ENCODE measurements around the gene SLC2A6.
"Not testable (repeated sequence)": the region's sequence is repeated elsewhere in the genome, so short reads cannot be mapped to it uniquely, and the experiment has no call there.

SLC2A6 gene

DNA sequence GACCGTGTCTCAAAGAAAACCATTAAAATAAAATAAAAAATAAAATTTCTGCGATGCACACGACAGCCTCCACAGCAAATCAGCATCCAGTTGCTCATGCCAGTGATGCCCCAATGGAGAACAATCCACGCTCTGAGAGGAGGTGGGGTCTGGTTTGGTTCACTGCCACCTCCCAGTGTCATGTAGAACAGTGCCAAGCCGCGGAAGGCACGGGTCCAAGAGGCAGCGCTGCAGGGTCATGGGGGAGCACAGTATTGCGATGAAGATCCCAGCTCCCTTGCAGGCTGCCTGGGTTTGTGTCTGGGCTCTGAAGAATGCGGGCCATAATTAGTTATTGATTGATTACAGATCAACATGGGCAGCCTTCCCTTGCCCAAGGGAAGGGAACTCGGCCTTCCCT is 25.2 kb downstream of the SLC2A6 start:
- no peak for TF ChIP-seq MYC (IDR thresholded peaks at IDR 0.05; ENCODE audit: low read depth, low read length)
- TF ChIP-seq, protein P1, sequence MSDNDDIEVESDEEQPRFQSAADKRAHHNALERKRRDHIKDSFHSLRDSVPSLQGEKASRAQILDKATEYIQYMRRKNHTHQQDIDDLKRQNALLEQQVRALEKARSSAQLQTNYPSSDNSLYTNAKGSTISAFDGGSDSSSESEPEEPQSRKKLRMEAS (IDR thresholded peaks at IDR 0.05; ENCODE audit: low read depth, low read length) = no peak
- TF ChIP-seq, protein P2, sequence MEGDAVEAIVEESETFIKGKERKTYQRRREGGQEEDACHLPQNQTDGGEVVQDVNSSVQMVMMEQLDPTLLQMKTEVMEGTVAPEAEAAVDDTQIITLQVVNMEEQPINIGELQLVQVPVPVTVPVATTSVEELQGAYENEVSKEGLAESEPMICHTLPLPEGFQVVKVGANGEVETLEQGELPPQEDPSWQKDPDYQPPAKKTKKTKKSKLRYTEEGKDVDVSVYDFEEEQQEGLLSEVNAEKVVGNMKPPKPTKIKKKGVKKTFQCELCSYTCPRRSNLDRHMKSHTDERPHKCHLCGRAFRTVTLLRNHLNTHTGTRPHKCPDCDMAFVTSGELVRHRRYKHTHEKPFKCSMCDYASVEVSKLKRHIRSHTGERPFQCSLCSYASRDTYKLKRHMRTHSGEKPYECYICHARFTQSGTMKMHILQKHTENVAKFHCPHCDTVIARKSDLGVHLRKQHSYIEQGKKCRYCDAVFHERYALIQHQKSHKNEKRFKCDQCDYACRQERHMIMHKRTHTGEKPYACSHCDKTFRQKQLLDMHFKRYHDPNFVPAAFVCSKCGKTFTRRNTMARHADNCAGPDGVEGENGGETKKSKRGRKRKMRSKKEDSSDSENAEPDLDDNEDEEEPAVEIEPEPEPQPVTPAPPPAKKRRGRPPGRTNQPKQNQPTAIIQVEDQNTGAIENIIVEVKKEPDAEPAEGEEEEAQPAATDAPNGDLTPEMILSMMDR (IDR thresholded peaks at IDR 0.05; ENCODE audit: low read depth, low read length) = no peak
- TF ChIP-seq POLR2A (IDR thresholded peaks at IDR 0.05; ENCODE audit: extremely low read depth, insufficient read length) = no peak
- no peak for DNase-seq (ENCODE audit: low read depth)
- no peak overlapping the region for H3K4me3 ChIP-seq (ENCODE audit: low read depth, low read length)

GRCh38 chr9:133452562-133452961 is 26.3 kb downstream of the SLC2A6 start:
- TF ChIP-seq, protein P2 (IDR thresholded peaks at IDR 0.05; ENCODE audit: low read depth, low read length) = no peak
- TF ChIP-seq, protein P1 (IDR thresholded peaks at IDR 0.05; ENCODE audit: low read depth, low read length) = no peak
- no peak for TF ChIP-seq POLR2A (IDR thresholded peaks at IDR 0.05; ENCODE audit: extremely low read depth, insufficient read length)
- TF ChIP-seq MYC (IDR thresholded peaks at IDR 0.05; ENCODE audit: low read depth, low read length) = no peak
- H3K4me3 ChIP-seq (ENCODE audit: low read depth, low read length) = no peak overlapping the region
- DNase-seq (ENCODE audit: low read depth) = no peak

- not testable (repeated sequence) for DNase-seq (ENCODE audit: low read depth); H3K4me3 ChIP-seq (ENCODE audit: low read depth, low read length)
Observed at GRCh38 chr9:133451865-133452264, 27.0 kb downstream of the SLC2A6 start.

DNA sequence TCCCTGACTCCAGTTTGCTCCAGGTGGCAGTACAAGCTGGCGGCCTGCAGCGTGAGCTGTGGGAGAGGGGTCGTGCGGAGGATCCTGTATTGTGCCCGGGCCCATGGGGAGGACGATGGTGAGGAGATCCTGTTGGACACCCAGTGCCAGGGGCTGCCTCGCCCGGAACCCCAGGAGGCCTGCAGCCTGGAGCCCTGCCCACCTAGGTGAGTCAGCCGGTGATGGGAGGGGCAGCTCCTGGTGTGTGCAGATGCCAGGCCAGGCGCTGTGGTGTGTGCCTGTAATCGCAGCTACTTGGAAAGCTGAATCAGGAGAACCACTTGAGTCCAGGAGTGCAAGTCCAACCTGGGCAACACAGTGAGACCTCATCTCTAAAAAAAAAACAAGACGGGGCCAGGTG is 29.1 kb downstream of the SLC2A6 start:
- TF ChIP-seq, protein P2 (IDR thresholded peaks at IDR 0.05; ENCODE audit: low read depth, low read length) = no peak
- DNase-seq (ENCODE audit: low read depth) = no peak
- H3K4me3 ChIP-seq (ENCODE audit: low read depth, low read length) = no peak overlapping the region

- no peak overlapping the region for H3K4me3 ChIP-seq (ENCODE audit: low read depth, low read length)
- DNase-seq (ENCODE audit: low read depth) = no peak
- no peak for TF ChIP-seq POLR2A (IDR thresholded peaks at IDR 0.05; ENCODE audit: extremely low read depth, insufficient read length)
- TF ChIP-seq, protein P2 (IDR thresholded peaks at IDR 0.05; ENCODE audit: low read depth, low read length) = no peak
- TF ChIP-seq MYC (IDR thresholded peaks at IDR 0.05; ENCODE audit: low read depth, low read length) = no peak
- TF ChIP-seq, protein P1 (IDR thresholded peaks at IDR 0.05; ENCODE audit: low read depth, low read length) = no peak
Observed at GRCh38 chr9:133448487-133448972, 30.4 kb downstream of the SLC2A6 start.

DNA sequence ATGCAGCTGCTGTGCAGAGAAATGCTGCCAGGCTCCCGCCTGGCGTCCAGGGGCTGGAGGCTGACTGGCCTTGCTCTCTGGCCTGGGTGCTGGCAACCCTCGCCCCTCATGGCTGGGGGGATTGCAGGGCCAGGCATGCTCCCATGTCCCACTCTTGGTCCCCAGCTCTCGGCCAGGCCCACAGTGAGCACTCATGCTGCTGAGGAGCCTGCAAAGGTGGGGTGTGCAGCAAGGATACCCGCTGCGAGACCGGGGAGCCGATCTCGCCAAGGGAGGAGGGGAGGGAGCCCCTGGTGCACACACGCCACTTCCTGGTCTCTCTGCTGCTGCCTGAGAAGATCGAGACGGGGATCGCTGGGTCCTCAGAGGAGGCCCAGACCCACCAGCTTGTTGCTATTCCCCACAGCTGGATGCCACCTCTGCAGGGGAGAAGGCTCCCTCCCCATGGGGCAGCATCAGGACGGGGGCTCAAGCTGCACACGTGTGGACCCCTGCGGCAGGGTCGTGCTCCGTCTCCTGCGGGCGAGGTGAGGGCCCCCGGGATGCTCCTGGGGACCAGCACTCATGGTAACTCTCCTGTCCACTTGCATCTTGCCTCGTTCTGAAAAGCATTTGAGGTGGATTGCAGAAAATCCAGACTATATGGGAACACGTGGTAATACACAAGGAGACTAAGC is 33.5 kb downstream of the SLC2A6 start:
- H3K4me3 ChIP-seq (ENCODE audit: low read depth, low read length) = no peak overlapping the region
- TF ChIP-seq, protein P1 (IDR thresholded peaks at IDR 0.05; ENCODE audit: low read depth, low read length) = 0 out of 2 replicates have a peak, but pooled peaks have one; percentile 30
- TF ChIP-seq, protein P2 (IDR thresholded peaks at IDR 0.05; ENCODE audit: low read depth, low read length) = no peak

More for the DNA sequence above, 33.5 kb downstream of the SLC2A6 start:
- DNase-seq (ENCODE audit: low read depth) = no peak
